Stimulated activated CD4-positive, alpha-beta T cell treated with anti-CD3 and anti-CD28 coated beads, TNF-alpha, amount 100 ng/mL, for 1 hour (primary cell): ENCODE data around the gene DPF3.

Experiments
- DNase-seq, 3 donors: peaks; one replicate each; pipeline ENCODE4 v3.0.0-alpha.2; 2020; ENCODE audit warnings: low read depth in 3 of 3, low spot score in 1 of 3

DPF3 gene

DNA sequence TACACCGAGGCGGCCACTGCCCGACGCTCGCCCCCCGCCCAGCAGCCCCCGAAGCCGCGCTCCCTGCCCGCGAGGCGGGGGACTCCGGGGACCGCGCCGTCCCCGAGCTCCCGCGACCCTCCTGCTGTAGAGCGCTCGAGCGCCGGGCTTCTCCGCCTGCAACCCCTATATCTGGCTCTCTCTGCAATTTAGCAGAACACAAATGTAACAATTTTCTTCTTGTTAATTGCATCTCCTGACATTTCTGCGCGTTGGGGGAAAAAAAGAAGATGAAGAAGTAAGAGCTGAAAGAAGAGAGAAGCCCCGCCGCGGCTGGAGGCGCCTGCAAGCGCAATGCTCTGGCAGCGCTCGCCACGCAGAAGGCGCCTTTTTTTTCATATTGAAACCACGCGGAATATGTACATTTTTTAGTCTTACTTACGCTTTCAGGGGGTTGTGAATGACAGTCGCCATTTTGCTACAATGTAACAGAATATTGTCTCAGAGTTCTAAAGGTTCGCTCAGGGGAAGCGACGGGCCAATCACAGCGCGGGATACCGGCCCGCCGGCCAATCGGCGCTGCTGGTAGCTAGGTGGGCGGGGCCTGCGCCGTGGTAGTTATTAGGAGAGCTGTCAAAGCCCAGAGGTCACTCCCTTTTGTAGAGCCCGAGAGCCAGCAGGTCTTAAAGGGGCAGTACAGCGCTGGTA is at the start of gene DPF3:
Gene DPF3 (minus strand): TSS at position 466 of the 687 bp plus-strand sequence. CDS start 13 bp downstream, at position 453.
- peak; percentile 70 to 90 (median 82) for DNase-seq

DNA sequence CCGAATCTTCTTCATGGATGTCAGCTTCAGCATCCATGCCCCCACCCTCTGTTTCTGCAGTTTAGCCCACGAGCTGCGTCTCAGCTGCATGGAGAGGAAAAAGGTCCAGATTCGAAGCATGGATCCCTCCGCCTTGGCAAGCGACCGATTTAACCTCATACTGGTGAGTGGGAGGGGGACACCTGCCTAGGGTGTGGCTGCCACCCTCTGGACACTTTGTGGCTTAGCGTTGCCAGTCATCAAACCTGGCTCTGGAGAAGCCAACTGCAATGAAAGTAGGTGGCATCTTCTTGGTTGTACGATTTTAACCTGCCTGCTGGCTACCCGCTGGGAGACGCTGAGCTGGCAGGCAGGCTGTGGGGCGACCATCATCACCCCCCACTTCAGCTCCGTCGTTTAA is 49.0 kb upstream of the DPF3 start:
- DNase-seq: no peak

DNA sequence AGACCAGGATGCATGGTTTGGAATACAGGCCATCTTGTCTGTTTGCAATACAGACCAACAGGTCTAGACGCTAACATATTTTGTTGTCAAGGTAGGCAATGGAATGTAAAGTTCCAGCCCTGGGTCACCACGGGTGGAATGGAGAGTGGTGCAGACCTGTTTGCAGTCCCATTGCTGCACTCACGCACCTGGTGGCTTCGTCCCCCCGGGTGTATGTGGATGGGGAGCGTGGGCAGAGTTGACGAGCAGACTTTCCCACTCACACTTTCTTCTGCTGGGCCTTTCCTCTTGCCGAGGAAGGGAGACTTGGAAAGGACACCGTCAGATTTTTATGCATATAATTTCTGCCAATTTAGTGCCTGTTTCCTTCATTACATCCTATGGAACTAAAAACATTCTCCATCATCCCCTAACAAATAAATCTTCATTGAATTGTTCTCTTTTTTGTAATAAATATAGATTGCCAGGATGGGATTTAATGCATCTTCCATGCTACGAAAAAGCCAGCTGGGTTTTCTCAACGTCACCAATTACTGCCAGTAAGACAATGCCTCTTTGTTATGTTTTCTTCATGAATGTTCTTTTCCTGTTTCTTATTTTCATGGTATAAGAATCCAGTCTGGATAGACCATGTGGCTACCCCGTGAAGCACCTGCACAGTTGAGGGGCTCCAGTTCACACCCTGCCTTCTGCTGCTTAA is 47.5 kb upstream of the DPF3 start:
- DNase-seq: no peak

DNA sequence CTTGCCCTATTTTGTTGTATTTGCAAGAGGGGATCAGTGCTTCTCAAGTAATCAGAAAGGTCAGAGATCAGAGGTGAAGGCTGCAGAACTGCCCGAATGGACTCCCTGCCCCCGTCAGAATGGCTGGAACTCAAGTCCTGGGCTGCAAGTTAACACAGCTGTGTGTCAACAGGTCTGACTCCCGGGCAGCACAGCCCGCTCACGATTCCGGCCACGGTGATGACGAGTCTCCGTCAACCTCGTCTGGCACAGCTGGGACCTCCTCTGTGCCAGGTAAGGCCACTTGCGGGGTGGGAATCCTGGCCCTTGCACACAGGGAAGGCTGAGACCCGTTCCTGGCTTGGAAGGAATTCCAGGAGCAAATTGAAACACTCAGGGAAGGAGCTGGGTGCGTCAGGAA is 45.7 kb upstream of the DPF3 start:
- DNase-seq: no peak

DNA sequence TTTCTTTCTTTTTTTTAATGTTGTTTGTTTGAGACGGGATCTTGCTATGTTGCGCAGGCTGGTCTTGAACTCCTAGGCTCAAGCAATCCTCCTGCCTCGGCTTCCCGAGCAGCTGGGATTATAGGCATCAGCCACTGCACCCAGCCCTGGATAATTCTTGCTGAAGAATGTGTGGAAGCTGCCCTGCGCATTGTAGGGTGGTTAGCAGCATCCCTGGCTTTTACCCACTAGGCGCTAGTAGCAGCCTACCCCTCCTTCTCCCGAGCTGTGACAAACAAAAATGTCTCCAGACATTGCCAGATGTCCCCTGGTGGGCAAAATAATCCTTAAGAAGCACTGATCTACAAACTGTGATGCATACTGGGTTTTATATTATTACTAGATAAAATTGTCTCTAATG is 39.0 kb upstream of the DPF3 start:
- DNase-seq: no peak

DNA sequence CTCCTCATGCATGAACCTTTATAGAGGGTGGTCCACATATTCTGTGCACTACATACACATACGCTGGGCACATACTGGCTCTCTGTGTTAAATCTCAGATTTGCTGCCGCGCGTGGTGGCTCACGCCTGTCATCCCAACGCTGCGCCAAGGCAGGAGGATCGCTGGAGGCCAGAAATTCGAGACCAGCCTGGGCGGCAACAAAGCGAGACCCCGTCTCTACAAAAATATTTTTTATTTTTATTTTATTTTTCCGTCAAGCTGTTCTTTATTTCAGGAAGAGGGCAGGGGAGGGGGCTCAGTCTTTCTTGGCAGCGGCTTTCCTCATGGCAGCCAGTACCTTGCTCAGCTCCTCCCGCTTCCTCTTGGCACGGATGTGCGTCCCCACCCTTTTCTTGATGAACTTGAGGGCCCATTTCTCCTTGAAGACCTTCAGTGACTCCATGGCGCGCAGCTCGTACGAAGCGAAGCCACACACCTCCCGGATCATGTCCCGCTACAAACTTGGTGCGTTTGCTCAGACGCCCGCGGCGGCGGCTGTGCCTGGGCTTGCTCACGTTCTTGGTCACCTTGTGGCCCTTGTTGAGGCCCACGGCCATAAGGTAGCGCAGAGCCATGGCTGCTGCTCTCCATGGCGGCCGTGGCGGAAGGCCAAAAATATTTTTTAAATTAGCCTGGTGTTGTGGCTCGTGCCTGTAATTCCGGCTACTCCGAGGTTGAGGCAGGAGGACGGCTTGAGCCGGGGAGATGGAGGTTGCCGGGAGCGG is 35.6 kb upstream of the DPF3 start:
- no peak for DNase-seq

DNA sequence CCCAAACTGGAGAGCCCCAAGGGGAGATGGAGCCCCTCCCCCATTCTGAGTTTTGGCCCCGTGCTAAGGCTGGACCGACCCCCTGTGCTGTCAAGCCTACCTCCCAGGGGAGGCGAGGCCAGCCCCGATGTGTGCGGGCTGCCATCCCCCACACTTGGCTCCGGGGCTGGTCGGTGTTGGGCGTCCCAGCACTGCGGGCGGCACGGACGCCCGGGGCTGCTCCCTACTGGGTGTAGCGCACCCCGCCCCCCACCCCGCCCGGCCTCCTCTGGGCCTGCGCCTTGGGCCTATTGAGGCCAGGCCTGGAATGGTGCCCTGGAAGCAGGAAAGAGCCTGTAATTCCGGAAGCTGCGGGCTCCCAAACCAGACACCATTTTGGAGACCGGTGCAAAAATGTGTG is 35.0 kb upstream of the DPF3 start:
- DNase-seq: no peak

DNA sequence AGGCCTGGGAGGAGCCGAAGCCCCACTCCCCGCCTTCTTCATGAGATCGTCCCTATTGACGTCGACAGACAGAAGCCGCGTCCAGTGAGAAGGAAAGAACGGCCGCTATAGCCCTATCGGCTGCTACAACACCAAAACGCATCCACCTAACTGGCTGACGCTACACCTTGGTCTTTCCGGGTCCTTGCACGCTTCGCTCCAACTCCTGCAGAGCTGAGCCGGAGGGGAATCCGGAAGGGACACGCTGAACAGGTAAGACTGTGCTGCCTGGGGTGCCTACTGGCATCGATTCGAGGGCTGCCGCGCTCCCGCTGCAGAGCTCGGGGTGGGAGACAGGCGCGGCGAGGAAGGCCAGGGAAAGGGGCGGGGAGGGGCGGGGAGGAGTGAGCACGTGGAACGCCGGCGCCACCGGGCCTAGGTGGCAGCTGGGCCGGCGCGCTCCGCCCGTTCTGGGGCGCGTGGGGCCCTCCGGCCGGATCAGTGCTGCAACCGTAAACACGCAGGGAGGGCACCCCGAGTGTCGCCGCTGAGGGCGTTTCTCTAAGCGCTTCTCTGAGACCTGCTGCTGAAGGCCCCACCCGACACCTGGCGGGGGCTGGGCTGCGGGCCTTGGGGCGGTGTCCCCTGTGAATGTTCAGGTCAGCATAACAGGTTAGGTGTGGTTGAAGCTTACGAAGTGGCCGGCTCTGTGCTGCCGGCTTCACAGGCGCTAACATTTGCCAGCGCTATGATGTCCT is 32.6 kb upstream of the DPF3 start, which contains the start of gene DCAF4:
Gene DCAF4 (plus strand): TSS at position 173 of the 737 bp plus-strand sequence. CDS start 11,515 bp downstream, outside the sequence.
- peak in 2 of 3 donors; percentile 86 to 87 for DNase-seq

DNA sequence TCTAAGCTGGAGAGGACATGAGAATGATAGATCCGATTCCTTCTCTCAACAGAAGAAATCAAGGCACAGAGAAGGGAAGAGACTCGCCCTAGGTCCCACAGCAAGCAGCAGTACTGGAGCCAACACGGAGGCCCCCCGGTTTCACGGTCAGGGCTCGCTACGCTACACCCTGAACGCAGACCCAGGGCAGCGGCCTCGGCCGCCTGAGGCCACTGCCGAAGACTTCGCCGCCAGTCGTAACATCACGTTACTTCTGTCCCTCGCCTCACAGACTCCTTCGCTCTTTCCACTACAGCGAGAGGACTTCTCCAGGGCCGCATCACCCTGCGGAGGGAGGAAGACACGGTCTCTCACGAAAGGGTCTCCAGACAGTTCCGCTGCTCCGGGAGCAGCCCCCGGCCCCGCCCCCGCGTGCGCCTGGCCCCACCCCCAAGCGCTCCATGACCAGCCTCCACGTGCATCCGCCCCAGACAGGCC is 32.0 kb upstream of the DPF3 start:
- DNase-seq: peak in 1 of 3 donors; percentile 84

DNA sequence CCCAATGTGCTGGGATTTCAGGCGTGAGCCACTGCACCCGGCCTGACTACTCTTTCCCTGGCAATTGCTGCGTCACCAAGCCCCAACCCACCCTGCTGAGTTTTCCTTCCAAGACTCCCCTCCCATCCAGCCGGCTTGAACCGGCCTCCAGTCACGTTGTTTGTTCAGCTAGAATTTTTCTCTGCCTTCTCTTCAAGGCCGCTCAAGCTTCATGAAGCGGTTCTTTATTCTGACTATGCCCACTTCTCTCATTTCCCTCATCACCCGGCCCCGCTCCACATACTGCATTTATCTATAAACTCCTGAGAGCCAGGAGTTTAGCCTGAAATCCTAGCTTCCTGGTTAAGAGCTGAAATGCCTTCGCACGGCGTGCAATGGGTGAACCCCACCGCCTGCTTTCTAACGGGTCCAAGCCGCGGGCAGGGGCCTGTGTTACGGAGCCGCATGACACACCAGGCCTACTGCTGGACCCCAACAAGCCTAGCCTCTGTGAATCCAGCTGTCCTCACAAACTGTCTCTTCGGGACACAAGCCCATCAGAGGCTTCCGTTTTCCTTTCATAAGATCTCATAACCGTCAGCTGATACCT is 31.4 kb upstream of the DPF3 start:
- no peak for DNase-seq

DNA sequence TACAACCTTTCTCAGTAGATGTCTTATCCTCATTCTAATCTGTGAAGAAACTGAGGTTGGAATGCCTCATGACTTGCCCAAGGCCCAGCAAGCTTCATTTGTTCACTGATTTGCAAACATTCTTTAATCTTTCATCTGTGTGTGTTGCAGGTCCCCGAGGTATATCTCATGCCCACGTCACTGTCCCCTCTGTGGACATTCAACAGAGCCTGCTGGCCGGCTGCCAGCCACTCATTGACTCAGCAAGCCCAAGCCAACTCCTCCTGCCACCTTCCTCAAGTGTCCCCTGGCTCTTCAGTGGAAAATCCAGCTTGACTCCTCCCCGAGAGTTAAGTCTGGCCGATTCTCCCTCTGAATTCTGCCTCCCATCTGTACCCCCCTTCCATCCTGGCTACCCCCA is 30.4 kb upstream of the DPF3 start:
- no peak for DNase-seq

DNA sequence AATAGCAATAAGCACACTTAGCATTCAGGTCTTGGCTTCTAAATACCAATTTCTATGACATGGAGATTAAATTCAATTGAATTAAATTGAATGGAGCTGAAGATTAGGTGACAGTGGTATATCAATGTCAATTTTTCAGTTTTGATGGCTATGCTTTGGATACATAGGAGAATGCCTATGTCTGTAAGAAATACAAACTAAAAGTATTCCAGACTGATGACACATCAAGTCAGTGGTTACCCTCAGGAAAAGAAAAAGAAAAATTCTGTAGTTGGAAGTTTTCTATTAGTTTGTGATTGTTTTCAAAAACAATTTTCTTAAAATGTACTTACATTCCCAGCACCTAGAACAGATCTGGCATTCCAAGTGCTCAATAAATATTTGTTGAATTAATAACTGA is 27.5 kb upstream of the DPF3 start:
- DNase-seq: no peak

DNA sequence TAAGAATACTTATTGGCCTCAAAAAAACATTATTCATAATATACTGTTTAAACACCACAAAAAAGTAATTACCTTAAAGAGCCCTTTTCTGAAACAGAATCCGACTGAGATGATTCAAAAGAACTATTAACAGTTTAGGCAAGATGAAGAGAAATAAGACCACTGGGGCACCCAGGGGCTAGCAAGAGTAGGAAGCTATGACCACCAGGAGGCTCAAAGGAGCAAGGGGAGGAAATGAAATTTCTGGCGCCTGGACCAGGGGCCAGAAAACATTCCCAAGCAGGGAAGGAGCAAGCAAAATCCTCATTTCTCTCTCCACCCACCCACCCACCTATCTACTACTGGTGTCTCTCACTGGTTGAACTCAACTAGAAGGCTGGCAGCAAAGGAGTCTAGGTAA is 26.1 kb upstream of the DPF3 start:
- no peak for DNase-seq

DNA sequence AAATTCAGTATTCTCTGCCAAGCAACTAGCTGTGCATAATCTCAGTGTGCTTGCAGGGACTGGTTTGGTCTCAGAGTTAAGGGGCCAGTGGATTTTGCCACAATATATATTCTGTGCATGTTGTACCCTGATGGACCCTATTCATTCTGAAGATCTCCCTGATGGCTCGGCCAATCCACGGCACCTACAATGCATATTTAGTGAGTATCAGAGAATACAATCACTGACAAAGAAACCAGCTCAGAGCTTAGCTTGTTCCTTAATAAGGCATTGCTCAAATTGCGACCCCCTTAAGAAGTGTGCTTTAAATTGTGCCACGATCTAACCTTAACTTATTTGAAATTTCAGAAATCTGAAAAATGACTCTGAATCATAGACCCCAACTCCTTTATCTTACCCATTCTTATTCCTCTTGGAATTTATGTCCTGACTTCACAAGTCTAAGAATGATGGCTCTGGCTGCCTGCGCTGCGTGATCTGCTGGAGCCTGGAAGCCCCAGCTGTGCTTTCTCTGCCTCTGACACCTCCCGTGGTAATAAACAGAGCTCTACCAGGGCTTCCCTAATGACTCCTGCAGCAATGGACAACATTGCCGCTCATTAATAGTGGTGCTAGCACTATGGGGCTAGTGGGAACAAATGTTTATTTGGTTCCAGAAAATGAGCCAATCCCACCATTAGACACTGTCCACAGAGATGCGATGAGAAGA is 23.3 kb upstream of the DPF3 start:
- no peak for DNase-seq

DNA sequence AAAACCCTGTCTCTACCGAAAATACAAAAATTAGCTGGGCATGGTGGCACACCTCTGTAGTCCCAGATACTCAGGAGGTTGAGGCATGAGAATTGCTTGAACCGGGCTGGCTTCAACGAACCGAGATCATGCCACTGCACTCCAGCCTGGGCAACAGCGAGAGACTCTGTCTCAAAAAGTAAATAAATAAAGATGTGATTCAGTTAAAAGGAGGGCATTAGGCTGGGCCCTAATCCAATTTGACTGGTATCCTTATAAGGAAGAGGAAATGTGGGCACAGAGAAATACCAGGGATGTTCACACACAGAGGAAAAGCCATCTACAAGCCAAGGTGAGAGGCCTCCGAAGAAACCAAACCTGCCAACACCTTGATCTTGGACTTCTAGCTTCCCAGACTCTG is 22.3 kb upstream of the DPF3 start:
- no peak for DNase-seq

DNA sequence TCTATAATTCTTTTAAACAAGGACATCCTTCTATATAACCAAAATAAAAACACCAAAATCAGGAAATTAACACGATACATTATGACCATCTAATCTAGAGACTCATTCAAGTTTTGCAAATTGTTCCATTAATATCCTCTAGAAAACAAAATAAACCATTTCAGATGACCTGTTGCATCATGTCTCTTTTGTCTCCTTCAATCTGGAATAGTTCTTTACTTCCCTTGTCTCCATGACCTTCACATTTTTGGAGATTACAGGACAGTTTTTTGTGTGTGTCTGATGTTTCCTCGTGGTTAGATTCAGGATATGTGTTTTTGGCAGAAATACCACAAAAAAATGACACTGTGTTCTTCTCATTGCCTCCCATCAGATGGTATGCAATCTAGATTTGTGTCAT is 19.9 kb upstream of the DPF3 start:
- DNase-seq: no peak

DNA sequence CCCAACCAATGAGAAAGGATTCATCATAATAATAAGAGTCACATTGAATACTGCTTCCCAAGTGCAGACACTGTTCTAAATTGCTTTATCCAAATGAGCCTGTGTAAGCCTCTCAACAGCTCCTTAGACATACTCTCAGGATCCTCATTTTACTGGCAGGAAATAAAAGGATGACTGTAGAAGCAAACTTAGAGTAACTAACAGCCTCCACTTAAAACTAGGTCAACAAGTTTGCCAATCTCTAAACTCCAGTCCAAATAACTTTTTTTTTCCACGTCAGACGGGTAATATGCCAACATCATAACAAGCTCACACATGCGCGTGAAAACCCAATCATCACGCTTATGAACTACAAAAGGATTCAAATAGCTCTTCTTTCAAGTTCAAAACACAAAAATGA is 15.3 kb upstream of the DPF3 start:
- DNase-seq: no peak

DNA sequence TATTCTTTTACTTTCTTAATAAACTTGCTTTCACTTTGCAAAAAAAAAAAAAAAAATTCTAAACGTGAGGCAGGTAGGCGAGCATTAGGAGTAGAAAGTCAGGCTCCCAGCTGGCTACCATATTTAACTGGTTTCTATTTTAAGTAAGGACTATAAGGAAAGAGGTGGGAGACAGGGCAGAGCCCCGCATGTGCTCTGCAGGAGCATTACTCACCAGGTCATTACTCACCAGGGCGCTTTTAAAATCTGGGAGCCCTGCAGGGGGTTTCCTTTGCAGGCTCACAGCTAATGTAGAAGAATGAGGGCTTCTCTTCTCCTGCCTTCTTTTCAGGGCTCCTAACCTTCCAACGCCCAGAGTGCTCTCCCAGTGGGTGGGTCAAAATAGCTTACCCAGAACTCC is 14.0 kb upstream of the DPF3 start:
- DNase-seq: no peak

DNA sequence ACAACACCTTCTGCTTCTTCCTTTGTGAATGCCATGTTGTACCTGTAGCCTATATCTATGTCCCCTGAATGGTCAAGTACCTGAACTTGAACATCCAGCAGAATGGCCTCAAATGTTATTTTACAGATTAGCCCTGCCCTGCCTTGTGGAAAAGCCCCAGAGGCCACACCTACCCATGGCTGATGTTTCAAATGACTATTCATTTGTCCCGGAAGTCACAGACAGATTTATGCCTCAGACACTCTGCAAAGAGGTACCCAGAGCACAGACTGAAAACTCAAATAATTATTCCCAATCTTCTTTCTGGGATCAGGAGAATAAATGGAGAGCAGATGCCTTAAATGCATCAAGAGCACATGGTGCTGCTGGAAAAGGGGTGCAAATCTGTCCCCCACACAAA is 13.0 kb upstream of the DPF3 start:
- DNase-seq: no peak

DNA sequence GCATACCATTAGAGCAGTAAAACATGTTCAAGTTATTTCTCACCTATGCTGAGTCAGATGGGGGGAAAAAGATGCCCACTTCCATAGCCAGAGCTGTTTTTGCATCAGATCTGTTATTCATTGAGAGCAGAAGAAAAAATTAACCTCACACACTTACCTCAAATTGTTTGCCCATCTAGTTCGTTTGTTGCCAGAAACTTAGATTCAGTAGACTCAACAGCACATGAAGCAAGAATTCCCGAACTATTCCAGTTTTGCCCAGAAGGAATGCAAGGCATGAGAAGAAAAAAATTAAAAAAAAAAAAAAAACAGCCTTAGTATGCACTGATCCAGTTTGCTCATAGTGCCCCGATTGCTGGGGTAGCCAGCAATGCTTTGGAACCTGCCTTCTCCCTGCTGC is 12.4 kb upstream of the DPF3 start:
- no peak for DNase-seq
